ENCODE data around the gene BTAF1.
A peak's percentile ranks its signal among the peaks of the same experiment; 100 is the strongest.

Gene BTAF1

GRCh38 chr10:92064506-92064905 is 140.9 kb downstream of the BTAF1 start:
- Histone ChIP-seq H3K4me3 (ENCODE audit: severe bottlenecking) (no peak overlapping the region), H3K27ac (ENCODE audit: poor library complexity, severe bottlenecking) (no peak overlapping the region), H3K36me3 (ENCODE audit: low read depth) (no peaks in the 10 kb centered on the region), H3K4me1 (ENCODE audit: insufficient read depth, poor library complexity, severe bottlenecking) (no peaks in the 10 kb centered on the region), H3K27me3 (ENCODE audit: insufficient read depth, poor library complexity, severe bottlenecking) (no peaks in the 10 kb centered on the region), H3K9me3 (ENCODE audit: severe bottlenecking) (no peaks in the 10 kb centered on the region)
- ATAC-seq (ENCODE audit: low read depth) (no peak), DNase-seq (ENCODE audit: low spot score) (no peak)
- TF ChIP-seq CTCF (IDR thresholded peaks at IDR 0.05; ENCODE audit: poor library complexity, severe bottlenecking), result no peak

- Histone ChIP-seq H3K4me3 (ENCODE audit: severe bottlenecking) (no peak overlapping the region), H3K4me1 (ENCODE audit: insufficient read depth, poor library complexity, severe bottlenecking) (no peaks in the 10 kb centered on the region), H3K9me3 (ENCODE audit: severe bottlenecking) (no peaks in the 10 kb centered on the region), H3K36me3 (ENCODE audit: low read depth) (no peaks in the 10 kb centered on the region), H3K27me3 (ENCODE audit: insufficient read depth, poor library complexity, severe bottlenecking) (no peaks in the 10 kb centered on the region), H3K27ac (ENCODE audit: poor library complexity, severe bottlenecking) (no peak overlapping the region)
- no peak for ATAC-seq (ENCODE audit: low read depth)
- no peak for TF ChIP-seq CTCF (IDR thresholded peaks at IDR 0.05; ENCODE audit: poor library complexity, severe bottlenecking)
- DNase-seq (ENCODE audit: low spot score), result no peak
Measured at GRCh38 chr10:92066386-92066785, 142.8 kb downstream of the BTAF1 start.

DNA sequence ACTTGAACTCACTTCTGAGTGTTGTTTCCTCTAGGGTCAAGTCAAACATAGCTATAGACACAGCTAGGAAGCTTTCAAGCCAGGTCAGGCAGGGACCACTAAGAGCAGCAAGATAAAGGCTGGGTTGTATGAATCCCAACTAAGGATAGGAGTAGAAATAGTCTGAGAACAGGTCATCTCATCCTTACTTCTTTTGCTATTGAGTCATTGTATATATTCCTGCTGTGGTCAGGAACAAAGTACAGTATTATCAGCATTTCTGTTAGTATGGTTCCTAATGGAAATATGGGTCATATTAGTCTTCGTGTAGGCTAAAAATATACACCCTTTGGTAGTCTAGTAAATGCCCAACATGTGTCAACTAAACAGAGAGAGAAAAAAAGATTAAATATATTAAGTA is 145.3 kb downstream of the BTAF1 start:
- Histone ChIP-seq H3K36me3 (ENCODE audit: low read depth) (no peaks in the 10 kb centered on the region), H3K4me1 (ENCODE audit: insufficient read depth, poor library complexity, severe bottlenecking) (no peaks in the 10 kb centered on the region), H3K27ac (ENCODE audit: poor library complexity, severe bottlenecking) (no peak overlapping the region), H3K9me3 (ENCODE audit: severe bottlenecking) (no peaks in the 10 kb centered on the region), H3K27me3 (ENCODE audit: insufficient read depth, poor library complexity, severe bottlenecking) (no peaks in the 10 kb centered on the region), H3K4me3 (ENCODE audit: severe bottlenecking) (no peak overlapping the region)
- DNase-seq (ENCODE audit: low spot score) (no peak), ATAC-seq (ENCODE audit: low read depth) (no peak)
- no peak for TF ChIP-seq CTCF (IDR thresholded peaks at IDR 0.05; ENCODE audit: poor library complexity, severe bottlenecking)

DNA sequence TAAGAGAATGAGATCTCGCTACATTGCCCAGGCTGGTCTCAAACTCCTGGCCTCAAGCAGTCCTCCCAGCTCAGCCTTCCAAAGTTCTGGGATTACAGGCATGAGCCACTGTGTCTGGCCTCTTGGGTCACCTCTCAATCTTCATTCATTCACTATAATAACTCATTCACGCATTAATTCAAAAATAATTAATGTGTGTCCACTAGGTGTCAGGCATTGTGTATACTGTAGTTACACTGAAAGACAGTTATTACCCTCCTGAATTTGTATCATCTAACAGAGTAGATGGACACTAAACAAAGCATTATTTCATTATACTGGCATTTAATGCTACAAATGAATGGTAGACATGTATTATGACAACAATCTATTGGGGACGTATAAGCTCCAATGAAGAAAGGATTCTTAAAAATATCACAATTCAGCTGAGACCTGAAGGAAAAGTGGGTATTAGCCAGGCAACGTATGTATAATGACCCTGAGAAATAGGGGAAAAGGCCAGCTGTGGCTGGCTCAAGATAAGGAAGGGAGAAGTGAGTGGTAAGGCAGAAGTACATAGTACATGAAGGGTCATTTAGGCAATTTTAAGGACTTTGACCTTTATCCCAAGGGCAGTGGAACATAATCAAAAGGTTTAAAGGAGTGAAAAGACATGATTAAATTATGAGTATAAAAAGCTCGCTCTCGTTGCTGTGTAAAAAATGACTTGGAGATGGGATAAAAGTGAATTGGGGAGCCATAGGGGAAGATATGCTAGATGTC is 150.7 kb downstream of the BTAF1 start:
- Histone ChIP-seq H3K4me3 (ENCODE audit: severe bottlenecking) (no peak overlapping the region), H3K27ac (ENCODE audit: poor library complexity, severe bottlenecking) (no peak overlapping the region), H3K4me1 (ENCODE audit: insufficient read depth, poor library complexity, severe bottlenecking) (no peaks in the 10 kb centered on the region), H3K36me3 (ENCODE audit: low read depth) (0 out of 2 replicates have a peak, but pooled peaks cover 4% of the 10 kb centered on the region), H3K9me3 (ENCODE audit: severe bottlenecking) (no peaks in the 10 kb centered on the region), H3K27me3 (ENCODE audit: insufficient read depth, poor library complexity, severe bottlenecking) (no peaks in the 10 kb centered on the region)
- no peak for DNase-seq (ENCODE audit: low spot score)
- ATAC-seq (ENCODE audit: low read depth), result peak; percentile 52; the same call in 2 of the 3 replicates
- TF ChIP-seq CTCF (IDR thresholded peaks at IDR 0.05; ENCODE audit: poor library complexity, severe bottlenecking), result peak; percentile 57

GRCh38 chr10:92075829-92076228 is 152.3 kb downstream of the BTAF1 start:
- H3K27ac ChIP-seq (ENCODE audit: poor library complexity, severe bottlenecking), result no peak overlapping the region
- TF ChIP-seq CTCF (IDR thresholded peaks at IDR 0.05; ENCODE audit: poor library complexity, severe bottlenecking), result no peak
- ATAC-seq (ENCODE audit: low read depth), result no peak
- no peak for DNase-seq (ENCODE audit: low spot score)
- H3K27me3 ChIP-seq (ENCODE audit: insufficient read depth, poor library complexity, severe bottlenecking), result no peaks in the 10 kb centered on the region
- 0 out of 2 replicates have a peak, but pooled peaks cover 4% of the 10 kb centered on the region for H3K36me3 ChIP-seq (ENCODE audit: low read depth)
- no peaks in the 10 kb centered on the region for H3K4me1 ChIP-seq (ENCODE audit: insufficient read depth, poor library complexity, severe bottlenecking)
- H3K4me3 ChIP-seq (ENCODE audit: severe bottlenecking), result no peak overlapping the region
- H3K9me3 ChIP-seq (ENCODE audit: severe bottlenecking), result no peaks in the 10 kb centered on the region
